GM18951 (cell line): Measurements from ENCODE around the gene FEM1C.

ENCODE experiments used
- POLR2A ChIP-seq: IDR thresholded peaks from 4 replicates; pipeline ENCODE4 v1.6.1; 2011; ENCODE audit warnings: mild to moderate bottlenecking; ENCODE audit not compliant: insufficient read length, insufficient read depth; ENCODE audit errors: extremely low read depth
- in situ Hi-C: fragments of 300-500 bp; cut with MboI; formaldehyde crosslinking; loops from one replicate; pipeline ENCODE4 v1.12.0; 2022; ENCODE audit warnings: low sequenced_read_pairs, mixed read lengths, inconsistent platforms; ENCODE audit not compliant: unreplicated experiment

The FEM1C gene

GRCh38 chr5:115575167-115576070 is 30.8 kb upstream of the FEM1C start:
- in situ Hi-C loops: no loop called here
- no peak for TF ChIP-seq POLR2A

- no peak for TF ChIP-seq POLR2A
- in situ Hi-C loops: no loop called here
Observed at GRCh38 chr5:115573133-115573532, 28.6 kb upstream of the FEM1C start.

GRCh38 chr5:115571441-115571878 is 26.9 kb upstream of the FEM1C start:
- no peak for TF ChIP-seq POLR2A

GRCh38 chr5:115568668-115569067 is 24.1 kb upstream of the FEM1C start:
- no peak for TF ChIP-seq POLR2A
- in situ Hi-C loops: no loop called here

More at GRCh38 chr5:115571441-115571878, 26.9 kb upstream of the FEM1C start:
- in situ Hi-C loops: no loop called here

GRCh38 chr5:115565233-115565632 is 20.7 kb upstream of the FEM1C start:
- TF ChIP-seq POLR2A: no peak
- in situ Hi-C loops: no loop called here

- no peak for TF ChIP-seq POLR2A
- in situ Hi-C loops: no loop called here
Observed at GRCh38 chr5:115561176-115561575, 16.6 kb upstream of the FEM1C start.

GRCh38 chr5:115559524-115559923 is 14.9 kb upstream of the FEM1C start:
- in situ Hi-C loops: no loop called here
- no peak for TF ChIP-seq POLR2A

- TF ChIP-seq POLR2A: no peak
- in situ Hi-C loops: no loop called here
Observed at GRCh38 chr5:115558388-115558956, 13.9 kb upstream of the FEM1C start.

- no peak for TF ChIP-seq POLR2A
- in situ Hi-C loops: no loop called here
Observed at GRCh38 chr5:115557667-115558387, 13.3 kb upstream of the FEM1C start.

GRCh38 chr5:115556276-115556675 is 11.7 kb upstream of the FEM1C start:
- in situ Hi-C loops: no loop called here
- no peak for TF ChIP-seq POLR2A

- no peak for TF ChIP-seq POLR2A
- in situ Hi-C loops: no loop called here
Observed at GRCh38 chr5:115555084-115555633, 10.6 kb upstream of the FEM1C start.

- no peak for TF ChIP-seq POLR2A
- in situ Hi-C loops: no loop called here
Observed at GRCh38 chr5:115553082-115553481, 8.5 kb upstream of the FEM1C start.

- in situ Hi-C loops: no loop called here
- no peak for TF ChIP-seq POLR2A
Observed at GRCh38 chr5:115551415-115551814, 6.8 kb upstream of the FEM1C start.
